Naive thymus-derived CD4-positive, alpha-beta T cell (primary cell): ENCODE measurements around the gene DGCR2. TPM values are rescaled to one million over a fixed set of nuclear protein-coding genes. Genes with fewer than 3 reads are reported as not detected.

Source experiments
- ATAC-seq: fragments of 150-1000 bp; cut with Tn5 transposase; 2 replicates; pipeline ENCODE4 v1.10.0; 2021; ENCODE audit warnings: mild to moderate bottlenecking, moderate library complexity
- CTCF ChIA-PET: fragments of 350-600 bp; sonication (Branson Sonifier 250); formaldehyde crosslinking; loops from one replicate; lab custom pipeline; 2021; ENCODE audit warnings: antibody characterized with exemption; lab: Charles Lee
- POLR2A ChIA-PET: fragments of 350-600 bp; sonication (Branson Sonifier 250); formaldehyde crosslinking; loops from one replicate; lab custom pipeline; 2021; ENCODE audit warnings: antibody characterized with exemption, inconsistent platforms; lab: Charles Lee
- DNase-seq, 9 donors: peaks; one replicate each; pipeline versions ENCODE4 v3.0.0 to v3.0.0-alpha.2; 2020 to 2022; ENCODE audit warnings: mixed read lengths in 1 of 9
- H3K27ac ChIP-seq: one replicate; pipeline ENCODE4 v1.7.0; 2013; ENCODE audit warnings: mild to moderate bottlenecking, low read depth, low read length, moderate library complexity
- H3K27me3 ChIP-seq, 2 donors: one replicate each; pipeline ENCODE4 v1.7.0; 2013; ENCODE audit warnings: low read length in 2 of 2, mild to moderate bottlenecking in 2 of 2, moderate library complexity in 2 of 2; ENCODE audit not compliant: control insufficient read depth in 2 of 2, insufficient read depth in 2 of 2
- H3K36me3 ChIP-seq, 3 experiments: 1 replicate in 2 of 3; 2 replicates in 1 of 3; pipeline ENCODE4 v1.7.0; 2013; ENCODE audit warnings: low read length in 3 of 3, mild to moderate bottlenecking in 3 of 3, moderate library complexity in 1 of 3; ENCODE audit not compliant: insufficient read depth in 3 of 3, control insufficient read depth in 2 of 3
- H3K4me1 ChIP-seq, 2 donors: one replicate each; pipeline ENCODE4 v1.7.0; 2013; ENCODE audit warnings: low read length in 2 of 2, mild to moderate bottlenecking in 2 of 2, moderate library complexity in 1 of 2; ENCODE audit not compliant: control insufficient read depth in 2 of 2, insufficient read depth in 2 of 2
- H3K4me3 ChIP-seq: 2 replicates; pipeline ENCODE4 v1.7.0; 2013; ENCODE audit warnings: mild to moderate bottlenecking, low read length
- H3K9me3 ChIP-seq, 3 experiments: 1 replicate in 2 of 3; 2 replicates in 1 of 3; pipeline ENCODE4 v1.7.0; 2013; ENCODE audit warnings: low read length in 3 of 3; ENCODE audit not compliant: control insufficient read depth in 2 of 3
- H3K27ac Mint-ChIP-seq, 9 donors: one replicate each; pipeline ENCODE4 v1.8.0; 2020 to 2022; ENCODE audit warnings: mixed read lengths in 9 of 9, mild to moderate bottlenecking in 8 of 9, moderate library complexity in 5 of 9, inconsistent platforms in 2 of 9
- H3K27me3 Mint-ChIP-seq, 5 donors: one replicate each; pipeline ENCODE4 v1.8.0; 2021 to 2022; ENCODE audit warnings: mixed read lengths in 5 of 5, mild to moderate bottlenecking in 1 of 5
- H3K36me3 Mint-ChIP-seq, 5 donors: one replicate each; pipeline ENCODE4 v1.8.0; 2020 to 2022; ENCODE audit warnings: mixed read lengths in 5 of 5, mild to moderate bottlenecking in 3 of 5, inconsistent platforms in 1 of 5
- H3K4me1 Mint-ChIP-seq, 7 donors: one replicate each; pipeline ENCODE4 v1.8.0; 2020 to 2022; ENCODE audit warnings: mixed read lengths in 7 of 7, mild to moderate bottlenecking in 3 of 7, inconsistent platforms in 1 of 7
- H3K4me3 Mint-ChIP-seq, 10 donors: one replicate each; pipeline ENCODE4 v1.8.0; 2020 to 2022; ENCODE audit warnings: mild to moderate bottlenecking in 10 of 10, mixed read lengths in 10 of 10, moderate library complexity in 6 of 10, inconsistent platforms in 2 of 10
- H3K9me3 Mint-ChIP-seq, 11 donors: one replicate each; pipeline ENCODE4 v1.8.0; 2020 to 2022; ENCODE audit warnings: mixed read lengths in 11 of 11, mild to moderate bottlenecking in 4 of 11, inconsistent platforms in 1 of 11, moderate library complexity in 1 of 11
- intact Hi-C, 2 donors: fragments of 100-400 bp; cut with micrococcal nuclease; formaldehyde crosslinking; loops; one replicate each; pipeline ENCODE4 v1.15.1; 2023
- polyA plus RNA-seq, 2 donors: library from polyadenylated mRNA; unstranded; fragments of 300-500 nt; fragmentation: Illumina TruSeq; gene quantifications; one replicate each; pipeline ENCODE4 v1.2.3, GENCODE V29; 2021
- total RNA-seq, 6 experiments: library from RNA in 5 of 6; stranded (reverse) in 5 of 6; gene quantifications; 1 replicate in 5 of 6; 2 replicates in 1 of 6; pipeline ENCODE4 v1.2.3 and lab custom pipeline; 2021 to 2026

Gene DGCR2
- total and polyA plus RNA-seq, 7 experiments from 2014 or later: 38.8 to 81.9 (median 50.4) TPM

DNA sequence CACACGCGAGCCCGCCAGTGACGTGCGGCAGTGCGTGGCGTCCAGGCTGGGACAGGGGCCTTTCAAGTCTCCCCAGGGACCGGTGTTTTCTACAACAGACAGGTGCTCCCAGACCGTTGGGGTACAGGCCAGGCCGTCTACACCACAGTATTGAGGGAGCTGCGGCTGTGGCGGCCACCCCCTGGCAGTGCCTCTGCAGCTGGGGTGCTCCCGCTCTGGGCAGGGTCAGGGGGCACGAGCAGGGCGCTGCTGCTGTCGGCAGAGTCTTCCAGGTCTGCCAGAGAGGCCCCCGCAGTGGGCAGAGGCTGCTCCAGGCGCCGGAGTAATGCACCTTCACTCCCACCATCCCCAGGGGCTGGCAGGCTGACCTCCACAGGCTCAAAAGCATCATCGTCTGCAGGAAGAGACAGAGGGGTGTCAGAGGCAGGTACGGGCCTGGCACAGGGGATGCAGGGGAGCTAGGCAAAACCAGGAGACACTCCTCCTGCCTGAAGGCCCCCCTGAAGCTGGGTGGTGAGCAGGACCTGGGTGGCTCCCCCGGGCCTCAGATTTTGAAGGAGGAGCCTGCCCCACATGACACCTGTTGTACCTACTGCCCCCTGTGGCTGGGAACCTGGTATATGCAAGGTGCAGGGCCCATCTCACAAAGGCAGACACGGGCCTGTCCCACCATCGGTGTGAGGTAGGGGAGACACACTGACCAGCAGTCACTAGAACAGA lies 83.3 kb downstream of the DGCR2 start:
- H3K36me3 Mint-ChIP-seq: peaks cover 0 to 26% (median 4%) of the 10 kb centered on the region in 5 donors
- H3K4me1 Mint-ChIP-seq: peaks cover 0 to 8% (median 4%) of the 10 kb centered on the region in 7 donors
- peaks cover 0 to 3% (median 0%) of the 10 kb centered on the region in 11 donors for H3K9me3 Mint-ChIP-seq
- no peaks in the 10 kb centered on the region for H3K27me3 Mint-ChIP-seq
- ATAC-seq (no peak), DNase-seq (no peak)
- Histone ChIP-seq H3K36me3 (peaks cover 0 to 73% (median 21%) of the 10 kb centered on the region in 3 experiments), H3K27ac (no peak overlapping the region), H3K27me3 (no peaks in the 10 kb centered on the region), H3K9me3 (no peaks in the 10 kb centered on the region), H3K4me1 (no peaks in the 10 kb centered on the region), H3K4me3 (no peak overlapping the region)
- H3K4me3 Mint-ChIP-seq: no peak overlapping the region
- POLR2A ChIA-PET: no interaction called here
- CTCF ChIA-PET: no interaction called here
- H3K27ac Mint-ChIP-seq: peak overlapping the region in 1 of 9 donors; percentile 36
- intact Hi-C loops: no loop called here

DNA sequence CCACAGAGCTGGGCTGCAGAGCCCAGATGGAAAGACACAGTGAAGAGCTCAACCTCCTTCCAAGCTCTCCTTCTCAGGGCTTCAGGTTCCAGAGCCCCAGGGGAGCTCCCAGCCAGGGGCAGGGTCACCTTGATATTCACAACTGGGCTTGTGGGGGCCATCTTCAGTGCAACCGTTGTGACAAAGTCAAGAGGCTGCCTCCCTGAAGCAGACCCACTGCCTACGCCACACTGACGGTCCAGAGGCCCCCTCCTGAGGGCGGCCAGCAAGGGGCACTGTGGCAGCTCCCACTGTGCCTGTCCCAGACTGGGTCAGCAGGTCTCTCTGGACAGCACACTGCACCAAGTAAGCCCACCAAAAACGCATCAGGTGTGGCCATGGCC lies 84.1 kb downstream of the DGCR2 start:
- Histone ChIP-seq H3K4me3 (no peak overlapping the region), H3K4me1 (no peaks in the 10 kb centered on the region), H3K27me3 (no peaks in the 10 kb centered on the region), H3K36me3 (peaks cover 0 to 65% (median 17%) of the 10 kb centered on the region in 3 experiments), H3K9me3 (no peaks in the 10 kb centered on the region), H3K27ac (no peak overlapping the region)
- Mint-ChIP-seq H3K4me3 (no peak overlapping the region), H3K27me3 (no peaks in the 10 kb centered on the region), H3K9me3 (peaks cover 0 to 3% (median 0%) of the 10 kb centered on the region in 11 donors), H3K36me3 (peaks cover 0 to 26% (median 4%) of the 10 kb centered on the region in 5 donors), H3K27ac (no peak overlapping the region), H3K4me1 (peaks cover 0 to 8% (median 4%) of the 10 kb centered on the region in 7 donors)
- DNase-seq (no peak), ATAC-seq (no peak)
- intact Hi-C loops: no loop called here
- ChIA-PET CTCF (interaction anchor here (0.5 kb wide), 1 partner anchor 60 kb away, joined by 3 read pairs; no protein-coding TSS in a partner anchor), POLR2A (no interaction called here)

DNA sequence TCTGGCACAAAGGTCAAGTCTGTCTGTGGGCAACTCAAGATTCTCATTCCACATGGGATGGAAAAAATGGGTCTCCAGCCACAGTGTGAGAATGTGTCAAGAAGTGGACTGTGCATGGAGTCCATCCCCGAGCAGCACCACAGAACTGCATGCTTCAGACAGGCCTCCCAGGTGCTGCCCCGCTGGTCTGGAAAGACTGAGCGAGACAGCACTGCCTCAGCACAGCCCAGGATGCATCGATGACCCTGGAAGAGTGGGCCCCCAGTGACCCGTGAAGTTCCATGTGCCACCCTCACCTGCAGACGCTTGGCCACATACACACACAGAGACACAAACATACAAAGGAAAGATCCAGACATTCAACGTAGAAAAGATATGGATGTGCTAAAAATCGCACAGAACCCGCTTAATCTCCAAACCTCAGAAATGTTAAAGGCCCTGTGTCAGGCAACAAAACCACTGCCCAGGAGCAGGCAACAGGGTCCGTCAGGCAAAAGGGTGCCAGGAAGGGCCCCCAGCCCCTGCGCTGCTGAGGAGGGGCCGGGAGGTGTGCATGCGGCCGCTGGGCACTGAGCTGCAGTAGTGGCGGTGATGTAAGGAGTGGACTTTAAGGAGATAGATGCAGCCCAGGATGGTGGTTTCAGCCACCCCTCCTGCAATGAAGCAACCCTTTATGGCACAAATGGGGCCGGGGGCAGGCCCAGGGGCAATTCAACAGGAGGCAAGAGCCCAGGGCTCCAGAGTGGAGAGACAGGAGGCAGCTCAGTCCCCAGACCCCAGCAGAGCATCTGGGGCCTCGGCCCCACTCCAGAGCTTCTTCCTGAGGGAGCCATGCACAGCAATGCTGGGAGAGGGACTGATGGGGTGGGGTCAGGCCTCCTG lies 84.7 kb downstream of the DGCR2 start:
- H3K9me3 ChIP-seq: no peaks in the 10 kb centered on the region
- no peak overlapping the region for H3K4me3 ChIP-seq
- H3K27ac ChIP-seq: no peak overlapping the region
- no peak for ATAC-seq
- Mint-ChIP-seq H3K4me3 (no peak overlapping the region), H3K27me3 (no peaks in the 10 kb centered on the region), H3K27ac (peak overlapping the region in 3 of 9 donors; percentile 10 to 79 (median 38)), H3K9me3 (peaks cover 0 to 6% (median 0%) of the 10 kb centered on the region in 11 donors), H3K4me1 (peaks cover 0 to 8% (median 4%) of the 10 kb centered on the region in 7 donors), H3K36me3 (peaks cover 0 to 25% (median 4%) of the 10 kb centered on the region in 5 donors)
- H3K4me1 ChIP-seq: no peaks in the 10 kb centered on the region
- intact Hi-C loops: no loop called here
- peaks cover 0 to 59% (median 12%) of the 10 kb centered on the region in 3 experiments for H3K36me3 ChIP-seq
- no peaks in the 10 kb centered on the region for H3K27me3 ChIP-seq
- ChIA-PET CTCF (interaction anchor here (0.5 kb wide), 1 partner anchor 61 kb away, joined by 3 read pairs; no protein-coding TSS in a partner anchor), POLR2A (no interaction called here)
- DNase-seq: no peak

DNA sequence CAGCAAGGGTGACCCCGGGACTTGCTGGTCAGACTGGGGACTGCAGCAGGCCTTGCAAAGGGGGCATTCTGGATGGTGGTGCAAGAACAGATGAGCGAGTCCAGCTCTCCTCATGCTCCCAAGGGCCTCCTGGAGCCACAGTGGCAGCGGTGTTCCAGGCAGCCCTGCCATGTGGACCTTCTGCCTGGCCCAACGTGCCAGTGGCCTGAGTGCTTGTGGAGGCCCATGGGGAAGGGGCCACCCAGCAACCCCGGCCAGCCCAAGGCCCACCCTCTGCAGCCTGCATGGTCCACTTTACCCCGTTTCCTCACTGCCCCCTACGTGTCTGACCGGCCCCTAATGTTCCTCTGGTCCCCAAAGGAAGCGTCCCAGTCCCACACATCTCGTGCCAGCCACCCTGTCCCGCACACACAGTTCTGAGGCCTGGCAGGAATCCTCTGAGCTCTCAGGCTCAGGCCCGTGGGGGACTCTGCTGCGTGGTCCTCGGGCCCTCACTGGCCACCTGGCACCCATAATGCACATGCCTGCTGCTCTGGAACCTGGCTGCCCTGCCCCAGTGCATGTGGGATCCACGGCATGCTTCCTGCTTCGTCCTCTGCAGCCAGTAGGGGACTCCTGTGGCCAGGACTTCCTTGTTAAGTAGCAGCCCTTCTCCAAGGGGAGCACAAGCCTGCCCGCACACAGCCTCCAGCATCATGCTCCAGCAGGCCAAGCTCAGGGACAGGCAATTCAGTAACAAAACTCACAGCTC lies 85.5 kb downstream of the DGCR2 start:
- Mint-ChIP-seq H3K27ac (peak overlapping the region in 1 of 9 donors; percentile 6), H3K4me3 (peak overlapping the region in 1 of 10 donors; percentile 8), H3K27me3 (no peaks in the 10 kb centered on the region), H3K4me1 (peaks cover 0 to 8% (median 4%) of the 10 kb centered on the region in 7 donors), H3K9me3 (peaks cover 0 to 6% (median 0%) of the 10 kb centered on the region in 11 donors), H3K36me3 (peaks cover 0 to 18% (median 2%) of the 10 kb centered on the region in 5 donors)
- no peak for DNase-seq
- ChIA-PET CTCF (no interaction called here), POLR2A (no interaction called here)
- H3K9me3 ChIP-seq: no peaks in the 10 kb centered on the region
- peaks cover 0 to 51% (median 5%) of the 10 kb centered on the region in 3 experiments for H3K36me3 ChIP-seq
- ATAC-seq: no peak
- no peaks in the 10 kb centered on the region for H3K27me3 ChIP-seq
- no peak overlapping the region for H3K4me3 ChIP-seq
- H3K27ac ChIP-seq: no peak overlapping the region
- intact Hi-C loops: no loop called here
- no peaks in the 10 kb centered on the region for H3K4me1 ChIP-seq

DNA sequence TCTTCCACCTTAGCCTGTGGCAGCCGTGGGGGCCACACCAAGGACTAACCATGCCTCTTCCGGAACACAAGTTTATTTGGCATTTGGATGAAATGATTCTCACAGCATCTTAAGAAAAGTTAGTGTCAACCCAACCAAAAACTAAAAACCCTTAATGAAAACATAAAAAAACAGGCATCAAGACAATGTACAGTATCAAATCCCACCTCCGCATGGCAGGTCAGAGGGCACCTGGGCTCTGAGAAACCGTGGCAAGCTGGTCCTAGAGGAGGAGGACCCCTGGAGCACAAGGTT lies 86.0 kb downstream of the DGCR2 start:
- ATAC-seq (no peak), DNase-seq (no peak)
- Histone ChIP-seq H3K27ac (no peak overlapping the region), H3K36me3 (peaks cover 0 to 46% (median under 1%) of the 10 kb centered on the region in 3 experiments), H3K9me3 (no peaks in the 10 kb centered on the region), H3K4me3 (no peak overlapping the region), H3K4me1 (no peaks in the 10 kb centered on the region), H3K27me3 (no peaks in the 10 kb centered on the region)
- peaks cover 0 to 6% (median 0%) of the 10 kb centered on the region in 11 donors for H3K9me3 Mint-ChIP-seq
- H3K36me3 Mint-ChIP-seq: peaks cover 0 to 16% (median 2%) of the 10 kb centered on the region in 5 donors
- peak overlapping the region in 2 of 9 donors; percentile 6 to 55 for H3K27ac Mint-ChIP-seq
- peaks cover 0 to 3% (median 0%) of the 10 kb centered on the region in 5 donors for H3K27me3 Mint-ChIP-seq
- intact Hi-C loops: no loop called here
- ChIA-PET POLR2A (no interaction called here), CTCF (no interaction called here)
- peak overlapping the region in 1 of 10 donors; percentile 8 for H3K4me3 Mint-ChIP-seq
- H3K4me1 Mint-ChIP-seq: peaks cover 0 to 8% (median 4%) of the 10 kb centered on the region in 7 donors
